Dermis blood vessel endothelial cell (primary cell): ENCODE data around the gene FBXO4. TPM values are rescaled to one million over a fixed set of nuclear protein-coding genes. Genes with fewer than 3 reads are reported as not detected.

Source experiments
- DNase-seq: peaks from one replicate; pipeline ENCODE4 v3.0.0; 2010
- total RNA-seq: library from RNA; depleted of rRNA; stranded (reverse); fragments of >200 nt; gene quantifications from 2 replicates; pipeline ENCODE4 v1.2.3, GENCODE V29; 2014

The FBXO4 gene
- total RNA-seq, 1 donor from 2014 or later = 10.6 TPM

DNA sequence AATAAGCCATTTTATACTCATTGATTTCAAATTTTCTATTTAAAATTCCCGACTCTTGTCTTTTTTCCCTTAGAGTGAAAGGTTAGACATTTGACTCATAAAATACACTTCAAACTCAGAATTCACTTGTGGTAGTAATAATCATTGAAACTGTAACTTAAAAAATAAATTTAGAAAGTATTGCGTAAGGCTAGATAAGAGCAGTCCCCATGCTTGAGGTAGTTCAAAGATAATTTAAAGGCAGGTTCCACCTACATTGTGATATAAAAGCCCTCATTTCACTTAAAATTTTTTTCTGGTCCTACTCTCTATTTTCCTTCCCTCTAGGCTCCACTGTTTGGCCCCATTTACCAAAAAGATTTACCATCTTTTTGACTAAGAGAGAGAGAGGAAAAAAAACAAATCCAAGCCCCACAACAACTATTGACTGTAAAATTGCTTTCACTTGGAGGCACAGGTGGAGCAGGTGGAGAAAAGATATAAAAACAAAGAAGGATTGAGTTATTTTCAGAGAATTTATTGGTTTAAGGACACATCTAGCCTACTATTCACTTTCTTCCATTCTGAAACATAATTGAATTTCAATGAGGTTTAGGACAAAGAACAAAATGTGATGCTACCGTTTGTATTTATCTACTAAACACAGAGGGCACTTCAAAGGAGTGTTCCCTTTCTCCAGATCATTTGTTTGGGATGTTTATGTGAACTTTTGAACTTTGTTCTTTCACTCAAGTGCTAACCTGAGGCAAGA lies 61.0 kb downstream of the FBXO4 start:
- DNase-seq = no peak

Other genes with a start within 250 kb of the FBXO4 start
- gene OXCT1, start 54.9 kb upstream of the FBXO4 start, total RNA-seq = 21.6 and 66.5 TPM in 2 replicates
- gene RIMOC1, start 20.9 kb upstream of the FBXO4 start, total RNA-seq = 14.6 and 18.1 TPM in 2 replicates